ENCODE measurements around the gene IL25. TPM values are rescaled to one million over a fixed set of nuclear protein-coding genes. Genes with fewer than 3 reads are reported as not detected.

Gene IL25
- total RNA-seq, 4 donors from 2014 or later: 0.68 to 1.2 TPM; not detected in 2

DNA sequence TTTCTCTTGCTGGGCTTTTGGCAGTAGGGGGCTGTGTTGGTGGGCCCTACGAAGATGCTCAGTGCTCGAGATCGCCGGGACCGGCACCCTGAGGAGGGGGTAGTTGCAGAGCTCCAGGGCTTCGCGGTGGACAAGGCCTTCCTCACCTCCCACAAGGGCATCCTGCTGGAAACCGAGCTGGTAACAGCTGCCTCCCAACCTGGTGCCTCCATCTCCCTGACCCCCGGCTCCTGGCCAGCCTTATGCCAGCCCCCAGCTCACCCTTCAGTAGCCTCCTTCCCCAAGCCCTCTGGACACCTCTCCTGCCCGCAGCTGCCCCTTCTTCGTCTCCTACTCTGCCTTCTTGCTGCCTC is 4.6 kb downstream of the IL25 start:
- Histone ChIP-seq H3K4me3 (no peak overlapping the region), H3K4me1 (peaks cover 12% of the 10 kb centered on the region), H3K36me3 (no peaks in the 10 kb centered on the region), H3K27ac (no peak overlapping the region), H3K27me3 (peaks cover 7% of the 10 kb centered on the region), H3K9me3 (no peaks in the 10 kb centered on the region)
- 73% methylated on average over 3 of the region's 11 CpGs for WGBS
- TF ChIP-seq POLR2AphosphoS5 (IDR thresholded peaks at IDR 0.05): no peak
- TF ChIP-seq, protein P1, sequence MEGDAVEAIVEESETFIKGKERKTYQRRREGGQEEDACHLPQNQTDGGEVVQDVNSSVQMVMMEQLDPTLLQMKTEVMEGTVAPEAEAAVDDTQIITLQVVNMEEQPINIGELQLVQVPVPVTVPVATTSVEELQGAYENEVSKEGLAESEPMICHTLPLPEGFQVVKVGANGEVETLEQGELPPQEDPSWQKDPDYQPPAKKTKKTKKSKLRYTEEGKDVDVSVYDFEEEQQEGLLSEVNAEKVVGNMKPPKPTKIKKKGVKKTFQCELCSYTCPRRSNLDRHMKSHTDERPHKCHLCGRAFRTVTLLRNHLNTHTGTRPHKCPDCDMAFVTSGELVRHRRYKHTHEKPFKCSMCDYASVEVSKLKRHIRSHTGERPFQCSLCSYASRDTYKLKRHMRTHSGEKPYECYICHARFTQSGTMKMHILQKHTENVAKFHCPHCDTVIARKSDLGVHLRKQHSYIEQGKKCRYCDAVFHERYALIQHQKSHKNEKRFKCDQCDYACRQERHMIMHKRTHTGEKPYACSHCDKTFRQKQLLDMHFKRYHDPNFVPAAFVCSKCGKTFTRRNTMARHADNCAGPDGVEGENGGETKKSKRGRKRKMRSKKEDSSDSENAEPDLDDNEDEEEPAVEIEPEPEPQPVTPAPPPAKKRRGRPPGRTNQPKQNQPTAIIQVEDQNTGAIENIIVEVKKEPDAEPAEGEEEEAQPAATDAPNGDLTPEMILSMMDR (IDR thresholded peaks at IDR 0.05): no peak
- TF ChIP-seq EP300 (IDR thresholded peaks at IDR 0.05): no peak
- TF ChIP-seq POLR2A (IDR thresholded peaks at IDR 0.05): no peak
- no peak for DNase-seq (ENCODE audit: low spot score in 2 of 2)

DNA sequence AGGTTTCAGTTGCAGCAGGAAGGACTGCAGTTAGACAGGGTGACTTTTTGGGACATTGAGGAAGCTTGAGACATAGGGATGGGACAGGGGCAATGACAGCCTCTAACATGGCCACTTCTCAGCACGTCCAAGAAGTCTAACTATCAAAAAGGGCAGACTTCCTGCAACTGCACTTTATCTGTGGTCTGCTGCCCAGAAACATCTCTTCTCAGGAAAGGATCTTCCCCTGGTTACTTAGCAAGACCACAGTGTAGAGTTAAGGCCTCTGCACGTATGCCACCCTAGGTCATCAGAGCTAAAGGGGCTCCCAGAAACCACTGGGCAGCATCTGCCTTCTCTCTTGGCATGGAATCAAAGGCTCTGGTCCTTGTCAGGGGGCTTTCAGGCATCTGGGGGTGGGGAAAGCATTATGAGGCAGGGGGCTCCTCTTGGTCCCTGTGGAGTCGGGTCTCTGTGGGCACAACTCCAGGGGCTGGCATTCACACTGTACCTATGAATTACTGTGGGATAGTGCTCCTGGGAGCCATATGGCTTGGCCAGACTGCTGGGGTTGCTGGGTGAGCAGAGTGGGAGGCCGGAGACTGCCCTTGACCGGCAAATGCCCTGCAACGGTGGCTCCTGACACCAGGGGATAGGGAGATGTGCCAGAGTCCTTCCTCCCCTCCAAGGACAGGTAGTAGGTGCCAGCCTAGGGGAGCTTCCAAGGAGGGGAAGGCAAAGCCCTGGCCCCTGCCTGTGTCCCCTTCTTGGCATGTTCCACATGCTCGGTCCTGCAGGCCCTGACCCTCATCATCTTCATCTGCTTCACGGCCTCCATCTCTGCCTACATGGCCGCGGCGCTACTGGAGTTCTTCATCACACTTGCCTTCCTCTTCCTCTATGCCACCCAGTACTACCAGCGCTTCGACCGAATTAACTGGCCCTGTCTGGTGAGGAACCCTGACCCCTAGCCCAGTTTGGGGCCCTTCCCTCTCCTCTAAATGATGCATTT is 5.3 kb downstream of the IL25 start:
- Histone ChIP-seq H3K4me1 (peaks cover 12% of the 10 kb centered on the region), H3K27ac (no peak overlapping the region), H3K4me3 (no peak overlapping the region), H3K27me3 (peaks cover 7% of the 10 kb centered on the region), H3K9me3 (no peaks in the 10 kb centered on the region), H3K36me3 (no peaks in the 10 kb centered on the region)
- no peak for DNase-seq (ENCODE audit: low spot score in 2 of 2)
- 85% methylated on average over 14 of the region's 14 CpGs for WGBS
- no peak for TF ChIP-seq POLR2A (IDR thresholded peaks at IDR 0.05)
- TF ChIP-seq POLR2AphosphoS5 (IDR thresholded peaks at IDR 0.05): no peak
- TF ChIP-seq, protein P1 (IDR thresholded peaks at IDR 0.05): no peak
- TF ChIP-seq EP300 (IDR thresholded peaks at IDR 0.05): no peak

DNA sequence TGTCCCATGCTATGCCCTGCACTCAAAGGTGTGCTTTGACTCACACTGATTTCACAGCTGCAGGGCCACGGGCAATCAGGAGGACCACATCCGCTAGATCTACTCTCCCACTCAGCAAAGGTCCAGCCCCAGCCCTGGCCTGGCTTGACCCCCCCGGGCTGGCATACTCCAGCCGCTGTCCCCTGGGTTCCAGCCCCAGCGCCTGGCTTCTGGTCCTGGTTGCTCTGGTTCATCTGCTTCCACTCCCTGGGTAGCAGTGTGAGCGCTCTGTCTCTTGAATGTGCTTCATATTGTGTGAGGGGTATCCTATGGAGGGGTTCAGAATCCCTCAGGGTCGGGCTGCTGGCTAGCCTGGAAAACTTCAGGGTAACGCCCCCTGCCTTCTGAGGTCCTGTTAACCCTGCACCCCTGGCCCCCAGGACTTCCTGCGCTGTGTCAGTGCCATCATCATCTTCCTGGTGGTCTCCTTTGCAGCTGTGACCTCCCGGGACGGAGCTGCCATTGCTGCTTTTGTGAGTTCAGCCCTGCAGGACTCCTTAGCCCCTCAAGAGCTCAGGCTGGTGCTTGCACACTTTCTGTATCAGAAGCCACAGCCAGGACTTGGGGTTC is 6.1 kb downstream of the IL25 start:
- Histone ChIP-seq H3K36me3 (no peaks in the 10 kb centered on the region), H3K4me3 (no peak overlapping the region), H3K27ac (no peak overlapping the region), H3K4me1 (peaks cover 12% of the 10 kb centered on the region), H3K27me3 (peaks cover 7% of the 10 kb centered on the region), H3K9me3 (no peaks in the 10 kb centered on the region)
- TF ChIP-seq, protein P1 (IDR thresholded peaks at IDR 0.05): no peak
- TF ChIP-seq EP300 (IDR thresholded peaks at IDR 0.05) (no peak), POLR2AphosphoS5 (IDR thresholded peaks at IDR 0.05) (no peak), POLR2A (IDR thresholded peaks at IDR 0.05) (no peak)
- 85% methylated on average over 11 of the region's 11 CpGs for WGBS
- no peak for DNase-seq (ENCODE audit: low spot score in 2 of 2)

DNA sequence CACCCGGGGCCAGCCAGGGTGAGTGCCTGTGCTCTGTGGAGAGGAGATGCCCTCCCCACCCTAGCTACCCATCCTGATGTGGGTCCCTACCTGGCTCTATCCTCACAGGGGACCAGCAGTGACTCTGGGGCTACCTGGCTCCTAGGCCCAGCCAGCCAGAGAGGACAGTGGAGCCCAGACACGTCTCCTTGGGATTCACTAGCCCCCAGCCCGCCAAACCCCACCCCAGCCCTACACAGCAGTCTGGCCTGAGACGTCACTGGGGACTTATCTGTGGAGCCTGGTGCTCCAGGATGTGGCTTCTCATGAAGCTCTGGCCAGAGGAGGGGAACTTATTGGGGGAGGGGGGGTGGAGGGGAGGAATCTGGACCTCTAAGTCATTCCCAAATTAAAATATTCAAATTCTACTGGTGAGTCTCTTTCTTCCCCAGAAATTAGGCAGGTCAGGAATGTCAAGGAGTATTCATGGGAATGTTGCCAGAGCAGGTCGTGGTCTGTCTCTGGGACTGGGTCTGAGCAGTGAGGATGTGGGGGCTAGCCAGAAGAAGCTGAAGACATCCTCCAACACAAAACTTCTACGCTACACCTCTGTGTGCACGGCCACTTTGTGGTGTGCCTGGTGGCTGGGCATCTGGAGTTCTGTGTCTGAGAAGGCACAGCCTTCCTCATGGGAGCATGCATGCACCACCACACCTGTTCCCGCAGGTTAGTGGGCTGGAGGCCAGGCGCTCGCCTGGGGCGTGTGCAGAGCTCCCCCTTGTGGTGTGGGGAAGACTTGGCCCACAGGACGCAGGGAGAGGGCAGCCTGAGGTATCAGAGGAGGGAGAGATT is 7.0 kb downstream of the IL25 start:
- peak in 1 of 3 donors; percentile 17 for TF ChIP-seq POLR2AphosphoS5 (IDR thresholded peaks at IDR 0.05)
- TF ChIP-seq, protein P1 (IDR thresholded peaks at IDR 0.05): peak; percentile 84 to 87
- no peak for TF ChIP-seq EP300 (IDR thresholded peaks at IDR 0.05)
- no peak for TF ChIP-seq POLR2A (IDR thresholded peaks at IDR 0.05)
- H3K9me3 ChIP-seq: no peaks in the 10 kb centered on the region
- DNase-seq (ENCODE audit: low spot score in 2 of 2): no peak
- peaks cover 7% of the 10 kb centered on the region for H3K27me3 ChIP-seq
- no peak overlapping the region for H3K27ac ChIP-seq
- no peaks in the 10 kb centered on the region for H3K36me3 ChIP-seq
- WGBS: 30% methylated on average over 4 of the region's 12 CpGs
- no peak overlapping the region for H3K4me3 ChIP-seq
- H3K4me1 ChIP-seq: peaks cover 12% of the 10 kb centered on the region

All from suprapubic skin (tissue), 4 donors.